ENCODE measurements around the gene COBLL1.

The COBLL1 gene

DNA sequence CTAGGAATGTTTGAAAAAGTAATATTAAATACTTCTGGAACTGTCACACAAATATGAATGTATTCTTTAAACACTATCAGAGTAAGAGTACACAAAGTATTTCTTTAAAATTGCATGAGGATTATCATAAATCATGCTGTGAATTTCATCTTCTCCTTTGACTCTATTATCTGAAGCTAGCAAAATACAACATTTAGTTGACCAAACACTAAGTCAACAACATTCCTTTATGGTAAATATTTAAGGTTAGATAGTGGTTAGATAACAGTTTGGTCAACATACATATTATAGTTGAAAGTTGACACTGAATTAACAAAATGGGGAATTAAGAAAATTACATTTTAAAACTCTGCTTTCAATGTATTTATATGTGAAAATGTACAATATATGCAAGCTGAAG lies 148.2 kb downstream of the COBLL1 start:
- H3K4me3 ChIP-seq (ENCODE audit: low read length): no peak overlapping the region
- H3K9me3 ChIP-seq (ENCODE audit: control insufficient read depth, insufficient read depth, low read length): no peaks in the 10 kb centered on the region
- no peaks in the 10 kb centered on the region for H3K36me3 ChIP-seq (ENCODE audit: control insufficient read depth, insufficient read depth, low read length)
- no peaks in the 10 kb centered on the region for H3K27me3 ChIP-seq (ENCODE audit: control insufficient read depth, insufficient read depth, low read length)
- no peak overlapping the region for H3K27ac ChIP-seq (ENCODE audit: low read length)
- no peak for DNase-seq (ENCODE audit: low read depth, low spot score)
- no peaks in the 10 kb centered on the region for H3K4me1 ChIP-seq (ENCODE audit: control insufficient read depth, insufficient read depth, low read length)

DNA sequence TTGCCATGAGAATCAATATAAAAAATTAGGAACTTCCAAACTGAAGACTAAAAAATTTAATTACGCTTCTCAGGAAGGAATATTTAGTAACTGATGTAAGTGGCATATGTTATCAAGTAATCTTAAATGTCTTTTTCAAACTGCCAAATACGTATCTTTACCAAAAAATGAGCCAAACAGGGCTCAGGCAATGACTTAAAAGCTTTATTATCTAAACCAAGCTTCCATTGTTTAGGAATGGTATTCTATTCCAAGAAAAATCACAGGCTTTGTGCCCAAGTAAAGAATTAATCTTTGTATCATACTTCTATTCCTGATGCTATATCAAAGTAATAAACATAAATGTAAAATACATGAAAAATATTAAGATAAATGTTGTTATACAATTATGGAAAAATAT lies 148.7 kb downstream of the COBLL1 start:
- no CpG with 5 or more reads among the region's 2 CpGs for WGBS (ENCODE audit: insufficient coverage, insufficient read length)
- H3K36me3 ChIP-seq (ENCODE audit: control insufficient read depth, insufficient read depth, low read length): no peaks in the 10 kb centered on the region

DNA sequence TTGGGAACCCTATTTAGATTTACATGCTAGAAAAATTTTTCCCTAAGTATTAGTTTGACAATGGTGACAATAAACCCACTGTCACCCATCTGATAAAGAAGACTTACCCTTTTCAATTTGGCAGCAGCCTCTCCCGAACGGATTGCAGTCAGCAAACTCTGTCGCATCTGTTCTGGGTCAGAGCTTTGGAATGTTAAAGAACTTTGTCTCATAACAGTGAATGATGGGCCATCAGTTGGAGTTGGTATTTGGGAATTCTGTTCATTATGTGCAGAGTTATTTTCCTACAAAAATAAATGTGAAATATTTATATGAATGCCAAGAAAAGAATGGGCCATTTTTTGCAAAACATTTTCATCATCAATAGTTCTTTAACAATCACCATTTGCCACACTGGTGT lies 149.5 kb downstream of the COBLL1 start:
- Histone ChIP-seq H3K27me3 (ENCODE audit: control insufficient read depth, insufficient read depth, low read length) (no peaks in the 10 kb centered on the region), H3K9me3 (ENCODE audit: control insufficient read depth, insufficient read depth, low read length) (no peaks in the 10 kb centered on the region), H3K4me3 (ENCODE audit: low read length) (no peak overlapping the region), H3K4me1 (ENCODE audit: control insufficient read depth, insufficient read depth, low read length) (no peaks in the 10 kb centered on the region), H3K27ac (ENCODE audit: low read length) (no peak overlapping the region), H3K36me3 (ENCODE audit: control insufficient read depth, insufficient read depth, low read length) (no peaks in the 10 kb centered on the region)
- DNase-seq (ENCODE audit: low read depth, low spot score): no peak
- WGBS (ENCODE audit: insufficient coverage, insufficient read length): no CpG with 5 or more reads among the region's 3 CpGs

More for the DNA sequence above, 148.7 kb downstream of the COBLL1 start:
- no peaks in the 10 kb centered on the region for H3K9me3 ChIP-seq (ENCODE audit: control insufficient read depth, insufficient read depth, low read length)
- no peaks in the 10 kb centered on the region for H3K27me3 ChIP-seq (ENCODE audit: control insufficient read depth, insufficient read depth, low read length)
- H3K4me3 ChIP-seq (ENCODE audit: low read length): no peak overlapping the region
- H3K4me1 ChIP-seq (ENCODE audit: control insufficient read depth, insufficient read depth, low read length): no peaks in the 10 kb centered on the region
- no peak for DNase-seq (ENCODE audit: low read depth, low spot score)
- H3K27ac ChIP-seq (ENCODE audit: low read length): no peak overlapping the region

DNA sequence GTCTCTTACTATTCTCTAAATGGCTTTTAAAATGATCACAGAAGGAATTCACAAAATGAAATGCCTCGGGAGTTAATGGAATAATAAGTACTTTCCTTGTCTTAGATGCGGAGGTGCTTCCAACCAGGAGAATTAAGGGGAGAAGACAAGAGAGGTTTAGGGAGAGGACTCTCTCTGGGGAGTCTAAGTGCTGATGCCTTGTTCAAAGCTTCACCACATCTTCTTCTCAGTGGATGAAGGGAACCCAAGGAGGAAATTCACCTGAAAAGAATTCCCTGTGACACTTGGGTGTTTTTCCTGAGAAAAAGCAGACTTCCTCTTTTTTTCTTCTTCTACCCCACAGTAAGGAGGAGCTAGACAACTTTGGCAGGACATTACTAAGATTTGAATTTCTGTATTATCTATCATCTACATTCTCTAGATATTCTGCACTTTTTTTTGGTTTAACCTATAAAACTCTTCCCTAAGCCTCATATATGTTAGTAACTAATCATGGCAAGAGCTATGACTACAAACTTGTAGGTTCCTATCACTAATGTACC lies 150.2 kb downstream of the COBLL1 start:
- no peaks in the 10 kb centered on the region for H3K9me3 ChIP-seq (ENCODE audit: control insufficient read depth, insufficient read depth, low read length)
- H3K36me3 ChIP-seq (ENCODE audit: control insufficient read depth, insufficient read depth, low read length): no peaks in the 10 kb centered on the region
- H3K27me3 ChIP-seq (ENCODE audit: control insufficient read depth, insufficient read depth, low read length): no peaks in the 10 kb centered on the region
- H3K27ac ChIP-seq (ENCODE audit: low read length): no peak overlapping the region
- no peak overlapping the region for H3K4me3 ChIP-seq (ENCODE audit: low read length)
- no peak for DNase-seq (ENCODE audit: low read depth, low spot score)
- no CpG with 5 or more reads among the region's 2 CpGs for WGBS (ENCODE audit: insufficient coverage, insufficient read length)
- H3K4me1 ChIP-seq (ENCODE audit: control insufficient read depth, insufficient read depth, low read length): no peaks in the 10 kb centered on the region

DNA sequence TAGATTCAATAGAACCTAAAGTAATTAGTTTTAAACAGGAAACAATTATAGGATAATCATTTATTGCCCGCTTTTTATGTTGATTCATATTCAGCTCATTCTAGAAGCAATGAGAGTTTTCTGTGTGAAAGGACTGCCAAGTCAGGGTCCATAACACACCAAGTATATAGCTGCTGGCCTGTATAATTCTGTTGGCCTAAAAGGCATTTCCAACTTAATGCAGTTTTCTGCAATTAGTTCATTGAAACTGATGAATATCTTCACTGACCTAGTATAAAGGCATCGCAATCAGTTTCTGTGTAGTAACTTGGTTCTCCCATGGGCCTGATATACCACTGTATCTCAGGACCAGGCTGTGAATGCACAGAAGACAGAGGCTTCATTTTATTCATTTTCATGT lies 151.3 kb downstream of the COBLL1 start:
- H3K9me3 ChIP-seq (ENCODE audit: control insufficient read depth, insufficient read depth, low read length): no peaks in the 10 kb centered on the region
- DNase-seq (ENCODE audit: low read depth, low spot score): no peak
- H3K27ac ChIP-seq (ENCODE audit: low read length): no peak overlapping the region
- H3K4me1 ChIP-seq (ENCODE audit: control insufficient read depth, insufficient read depth, low read length): no peaks in the 10 kb centered on the region
- WGBS (ENCODE audit: insufficient coverage, insufficient read length): no CpG with 5 or more reads among the region's 2 CpGs
- no peaks in the 10 kb centered on the region for H3K27me3 ChIP-seq (ENCODE audit: control insufficient read depth, insufficient read depth, low read length)
- H3K36me3 ChIP-seq (ENCODE audit: control insufficient read depth, insufficient read depth, low read length): no peaks in the 10 kb centered on the region
- no peak overlapping the region for H3K4me3 ChIP-seq (ENCODE audit: low read length)

DNA sequence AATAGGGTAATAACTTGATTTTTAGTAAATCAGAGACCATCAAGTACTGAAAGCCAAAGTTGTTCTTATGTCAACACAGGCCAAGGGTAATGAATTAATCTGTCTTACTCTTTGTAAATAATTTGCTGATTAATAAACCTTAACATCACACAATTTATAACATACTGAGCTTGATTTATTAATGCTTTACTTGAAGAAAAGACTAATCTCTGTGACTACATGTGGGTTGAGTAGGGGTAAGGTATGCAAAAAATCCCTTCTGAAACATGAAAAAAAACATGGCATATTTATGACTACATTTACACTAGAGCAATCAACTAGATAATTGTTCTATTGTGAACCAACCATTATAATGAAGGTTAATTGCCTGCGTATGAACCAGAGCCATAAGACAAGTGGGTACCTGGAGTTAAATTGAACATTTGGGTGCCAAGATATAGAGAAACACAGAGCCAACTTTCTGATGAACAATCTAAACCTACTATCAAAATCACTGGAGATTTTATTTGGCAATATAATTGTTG lies 152.7 kb downstream of the COBLL1 start:
- Histone ChIP-seq H3K4me3 (ENCODE audit: low read length) (no peak overlapping the region), H3K36me3 (ENCODE audit: control insufficient read depth, insufficient read depth, low read length) (no peaks in the 10 kb centered on the region), H3K27ac (ENCODE audit: low read length) (no peak overlapping the region), H3K27me3 (ENCODE audit: control insufficient read depth, insufficient read depth, low read length) (no peaks in the 10 kb centered on the region), H3K9me3 (ENCODE audit: control insufficient read depth, insufficient read depth, low read length) (no peaks in the 10 kb centered on the region), H3K4me1 (ENCODE audit: control insufficient read depth, insufficient read depth, low read length) (no peaks in the 10 kb centered on the region)
- no CpG with 5 or more reads among the region's 1 CpG for WGBS (ENCODE audit: insufficient coverage, insufficient read length)
- no peak for DNase-seq (ENCODE audit: low read depth, low spot score)

DNA sequence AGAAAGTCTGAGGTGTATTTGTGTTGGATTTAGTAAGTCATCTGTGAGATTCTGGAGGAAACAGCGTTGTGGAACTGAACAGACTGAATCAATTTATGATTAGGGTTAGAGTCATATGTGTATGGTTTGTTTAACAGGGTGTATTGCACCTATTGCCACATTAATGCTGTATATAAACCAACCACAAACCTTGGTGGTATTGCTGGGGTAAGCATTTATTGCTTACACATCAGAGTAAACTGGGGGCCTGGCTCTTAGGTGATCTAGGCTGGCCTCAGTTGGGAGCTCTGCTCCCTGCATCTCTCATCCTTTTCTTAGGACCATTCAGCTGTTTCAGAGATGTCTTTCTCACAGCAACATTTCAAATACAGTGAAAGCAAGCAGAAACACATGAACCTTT lies 160.6 kb downstream of the COBLL1 start:
- no peaks in the 10 kb centered on the region for H3K36me3 ChIP-seq (ENCODE audit: control insufficient read depth, insufficient read depth, low read length)
- no peaks in the 10 kb centered on the region for H3K27me3 ChIP-seq (ENCODE audit: control insufficient read depth, insufficient read depth, low read length)
- WGBS (ENCODE audit: insufficient coverage, insufficient read length): no CpG with 5 or more reads among the region's 1 CpG
- no peaks in the 10 kb centered on the region for H3K4me1 ChIP-seq (ENCODE audit: control insufficient read depth, insufficient read depth, low read length)
- H3K27ac ChIP-seq (ENCODE audit: low read length): no peak overlapping the region
- DNase-seq (ENCODE audit: low read depth, low spot score): no peak
- H3K4me3 ChIP-seq (ENCODE audit: low read length): no peak overlapping the region
- no peaks in the 10 kb centered on the region for H3K9me3 ChIP-seq (ENCODE audit: control insufficient read depth, insufficient read depth, low read length)

DNA sequence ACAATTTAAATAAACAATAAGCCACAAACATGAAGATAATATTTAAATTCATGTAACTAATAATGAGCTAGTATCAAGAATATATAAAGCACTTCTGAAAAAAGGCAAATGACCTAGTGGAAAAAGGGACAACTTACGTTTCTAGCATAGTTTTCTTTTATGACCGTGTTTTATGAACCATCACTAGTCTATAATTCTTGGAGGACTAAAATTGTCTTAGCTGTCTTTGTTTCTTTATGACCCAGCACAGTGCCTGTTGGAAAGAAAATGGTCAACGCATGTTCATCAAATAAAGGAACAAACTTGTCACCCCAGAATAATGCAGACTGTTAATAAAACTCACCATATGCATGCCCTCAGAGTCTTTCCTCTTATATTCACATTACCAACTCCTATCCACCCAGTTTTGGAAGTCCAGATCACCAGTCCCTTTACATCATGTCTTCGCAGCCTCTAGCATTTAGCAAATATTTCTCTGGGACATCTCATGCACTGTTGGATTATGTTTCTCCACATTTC lies 162.9 kb downstream of the COBLL1 start:
- no peak overlapping the region for H3K4me3 ChIP-seq (ENCODE audit: low read length)
- DNase-seq (ENCODE audit: low read depth, low spot score): no peak
- H3K27ac ChIP-seq (ENCODE audit: low read length): no peak overlapping the region
- H3K9me3 ChIP-seq (ENCODE audit: control insufficient read depth, insufficient read depth, low read length): no peaks in the 10 kb centered on the region
- WGBS (ENCODE audit: insufficient coverage, insufficient read length): no CpG with 5 or more reads among the region's 4 CpGs
- H3K27me3 ChIP-seq (ENCODE audit: control insufficient read depth, insufficient read depth, low read length): no peaks in the 10 kb centered on the region
- no peaks in the 10 kb centered on the region for H3K4me1 ChIP-seq (ENCODE audit: control insufficient read depth, insufficient read depth, low read length)
- H3K36me3 ChIP-seq (ENCODE audit: control insufficient read depth, insufficient read depth, low read length): no peaks in the 10 kb centered on the region

DNA sequence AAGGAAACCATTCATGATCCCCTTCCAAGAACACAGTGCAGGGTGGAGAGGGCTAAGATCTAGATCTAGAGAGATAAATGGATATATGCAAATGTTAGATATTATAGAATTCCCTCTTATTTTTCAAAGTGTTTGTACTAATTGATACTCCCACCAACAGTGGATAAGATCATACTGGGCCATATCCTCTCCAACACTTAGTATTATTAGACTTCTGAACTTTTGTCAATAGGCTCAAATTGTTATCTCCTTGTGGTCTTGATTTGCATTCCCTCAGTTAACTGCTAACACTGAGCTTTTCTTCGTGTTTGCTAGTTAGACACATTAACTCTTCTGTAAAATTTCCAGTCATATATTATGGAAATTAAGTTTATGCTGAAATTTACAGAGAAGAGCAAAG lies 163.9 kb downstream of the COBLL1 start:
- Histone ChIP-seq H3K9me3 (ENCODE audit: control insufficient read depth, insufficient read depth, low read length) (no peaks in the 10 kb centered on the region), H3K4me1 (ENCODE audit: control insufficient read depth, insufficient read depth, low read length) (no peaks in the 10 kb centered on the region), H3K4me3 (ENCODE audit: low read length) (no peak overlapping the region), H3K27ac (ENCODE audit: low read length) (no peak overlapping the region), H3K27me3 (ENCODE audit: control insufficient read depth, insufficient read depth, low read length) (no peaks in the 10 kb centered on the region), H3K36me3 (ENCODE audit: control insufficient read depth, insufficient read depth, low read length) (no peaks in the 10 kb centered on the region)
- WGBS (ENCODE audit: insufficient coverage, insufficient read length): no CpG with 5 or more reads among the region's 1 CpG
- no peak for DNase-seq (ENCODE audit: low read depth, low spot score)

DNA sequence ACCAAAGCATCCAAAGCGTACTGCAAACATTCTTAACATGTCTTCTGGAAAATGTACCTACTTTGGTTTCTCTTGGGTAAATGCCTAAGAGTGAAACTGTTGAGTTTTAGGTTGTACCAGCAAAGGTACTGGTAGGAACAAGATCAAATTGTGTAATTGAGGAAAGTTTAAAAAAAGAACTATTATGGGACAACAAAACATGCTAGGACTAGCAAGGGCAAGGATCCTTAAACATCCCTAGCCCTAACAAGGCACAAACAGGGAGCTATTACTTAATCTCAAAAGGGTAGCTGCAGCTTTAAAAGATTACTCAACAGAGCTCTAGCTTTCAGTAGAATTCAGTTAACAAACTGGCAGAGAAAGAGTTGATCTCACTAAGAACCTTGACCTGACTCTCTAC lies 164.4 kb downstream of the COBLL1 start:
- no CpG with 5 or more reads among the region's 1 CpG for WGBS (ENCODE audit: insufficient coverage, insufficient read length)
- H3K9me3 ChIP-seq (ENCODE audit: control insufficient read depth, insufficient read depth, low read length): no peaks in the 10 kb centered on the region
- no peak overlapping the region for H3K4me3 ChIP-seq (ENCODE audit: low read length)
- H3K36me3 ChIP-seq (ENCODE audit: control insufficient read depth, insufficient read depth, low read length): no peaks in the 10 kb centered on the region
- DNase-seq (ENCODE audit: low read depth, low spot score): no peak
- no peaks in the 10 kb centered on the region for H3K4me1 ChIP-seq (ENCODE audit: control insufficient read depth, insufficient read depth, low read length)
- no peaks in the 10 kb centered on the region for H3K27me3 ChIP-seq (ENCODE audit: control insufficient read depth, insufficient read depth, low read length)
- no peak overlapping the region for H3K27ac ChIP-seq (ENCODE audit: low read length)

DNA sequence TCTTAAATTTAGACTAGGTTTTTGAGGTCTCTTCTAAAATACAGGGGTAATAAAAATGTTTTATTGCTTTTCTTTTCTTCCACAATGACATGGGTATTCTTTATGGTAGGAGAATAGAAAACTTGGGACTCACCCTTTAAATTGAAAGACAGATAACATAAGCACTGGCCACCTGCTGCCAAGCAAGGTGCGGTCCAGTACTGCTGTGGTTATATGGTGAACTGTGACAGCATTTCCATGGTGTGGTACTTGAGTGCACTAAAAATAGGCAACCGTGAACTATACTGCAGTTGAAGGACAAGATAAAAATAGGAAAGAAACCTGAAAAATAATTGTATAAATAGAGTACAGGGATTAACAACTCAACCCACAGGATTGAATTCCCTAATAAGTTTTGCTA lies 165.9 kb downstream of the COBLL1 start:
- H3K4me1 ChIP-seq (ENCODE audit: control insufficient read depth, insufficient read depth, low read length): no peaks in the 10 kb centered on the region
- H3K9me3 ChIP-seq (ENCODE audit: control insufficient read depth, insufficient read depth, low read length): no peaks in the 10 kb centered on the region
- no peaks in the 10 kb centered on the region for H3K36me3 ChIP-seq (ENCODE audit: control insufficient read depth, insufficient read depth, low read length)
- no peak overlapping the region for H3K27ac ChIP-seq (ENCODE audit: low read length)
- no peak for DNase-seq (ENCODE audit: low read depth, low spot score)
- WGBS (ENCODE audit: insufficient coverage, insufficient read length): no CpG with 5 or more reads among the region's 2 CpGs
- H3K4me3 ChIP-seq (ENCODE audit: low read length): no peak overlapping the region
- H3K27me3 ChIP-seq (ENCODE audit: control insufficient read depth, insufficient read depth, low read length): no peaks in the 10 kb centered on the region
